ENCODE results near the gene SEMA3D. TPM values are rescaled to one million over a fixed set of nuclear protein-coding genes. Genes with fewer than 3 reads are reported as not detected.
A peak's percentile ranks its signal among the peaks of the same experiment; 100 is the strongest.

SEMA3D gene
- total RNA-seq, 1 donor from 2014 or later: 9.1 TPM

DNA sequence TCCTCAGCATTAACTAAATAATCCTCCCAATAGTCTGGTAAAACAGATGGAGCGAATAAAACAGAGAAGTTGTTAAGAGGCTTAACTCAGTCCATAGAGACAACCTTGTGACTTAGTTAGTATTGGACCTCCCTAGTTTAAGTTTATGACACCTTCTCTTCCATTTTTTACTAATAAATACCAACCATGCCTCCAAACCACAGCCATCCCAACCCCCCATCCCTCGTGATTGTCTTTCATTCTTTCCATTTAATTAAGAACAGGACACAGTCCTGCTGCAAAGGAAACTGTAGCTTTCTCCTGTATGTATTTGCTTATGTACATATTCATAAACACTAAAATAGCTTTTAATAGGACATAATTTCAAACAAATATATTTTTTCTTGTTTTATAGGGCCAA, 238.2 kb downstream of the SEMA3D start:
- Mint-ChIP-seq H3K36me3 (ENCODE audit: low read depth, unreplicated experiment) (no peaks in the 10 kb centered on the region), H3K27me3 (ENCODE audit: low read depth, unreplicated experiment) (no peaks in the 10 kb centered on the region), H3K9me3 (ENCODE audit: unreplicated experiment) (no peaks in the 10 kb centered on the region), H3K4me1 (ENCODE audit: low read depth, unreplicated experiment) (peaks cover 19% of the 10 kb centered on the region), H3K27ac (ENCODE audit: unreplicated experiment) (peak overlapping the region; percentile 80), H3K4me3 (ENCODE audit: unreplicated experiment) (no peak overlapping the region)
- Histone ChIP-seq H4K20me1 (ENCODE audit: insufficient read depth, low read length) (no peaks in the 10 kb centered on the region), H3K9ac (ENCODE audit: low read length) (no peak overlapping the region), H2AFZ (ENCODE audit: low read depth, low read length) (no peak overlapping the region), H3K9me3 (ENCODE audit: insufficient read depth, low read depth, low read length) (no peaks in the 10 kb centered on the region), H3K36me3 (ENCODE audit: insufficient read depth, low read length) (no peaks in the 10 kb centered on the region), H3K79me2 (ENCODE audit: insufficient read depth, low read length) (no peaks in the 10 kb centered on the region), H3K27me3 (ENCODE audit: insufficient read depth, low read length) (no peaks in the 10 kb centered on the region), H3K4me3 (ENCODE audit: insufficient read depth, low read depth, low read length) (no peak overlapping the region), H3K4me2 (ENCODE audit: low read length) (no peak overlapping the region), H3K4me1 (ENCODE audit: insufficient read depth, low read length) (no peaks in the 10 kb centered on the region), H3K27ac (ENCODE audit: low read depth, low read length) (no peak overlapping the region)
- no peak for TF ChIP-seq CTCF (IDR thresholded peaks at IDR 0.05; ENCODE audit: insufficient read depth, low read depth, low read length)
- TF ChIP-seq EZH2 (IDR thresholded peaks at IDR 0.05; ENCODE audit: insufficient read depth, low read length): no peak
- peak; percentile 3 for DNase-seq (ENCODE audit: low read depth)
- FAIRE-seq: peak; percentile 49

- TF ChIP-seq EZH2 (IDR thresholded peaks at IDR 0.05; ENCODE audit: insufficient read depth, low read length) (no peak), CTCF (IDR thresholded peaks at IDR 0.05; ENCODE audit: insufficient read depth, low read depth, low read length) (no peak)
- no peaks in the 10 kb centered on the region for H3K36me3 Mint-ChIP-seq (ENCODE audit: low read depth, unreplicated experiment)
- no peaks in the 10 kb centered on the region for H3K79me2 ChIP-seq (ENCODE audit: insufficient read depth, low read length)
- H3K4me1 Mint-ChIP-seq (ENCODE audit: low read depth, unreplicated experiment): peaks cover 19% of the 10 kb centered on the region
- no peak overlapping the region for H3K27ac ChIP-seq (ENCODE audit: low read depth, low read length)
- no peaks in the 10 kb centered on the region for H3K27me3 ChIP-seq (ENCODE audit: insufficient read depth, low read length)
- H3K27me3 Mint-ChIP-seq (ENCODE audit: low read depth, unreplicated experiment): no peaks in the 10 kb centered on the region
- FAIRE-seq (no peak), DNase-seq (ENCODE audit: low read depth) (no peak)
- no peaks in the 10 kb centered on the region for H3K9me3 Mint-ChIP-seq (ENCODE audit: unreplicated experiment)
- H3K4me2 ChIP-seq (ENCODE audit: low read length): no peak overlapping the region
- no peak overlapping the region for H3K27ac Mint-ChIP-seq (ENCODE audit: unreplicated experiment)
- H4K20me1 ChIP-seq (ENCODE audit: insufficient read depth, low read length): no peaks in the 10 kb centered on the region
- no peak overlapping the region for H3K9ac ChIP-seq (ENCODE audit: low read length)
- H3K4me3 ChIP-seq (ENCODE audit: insufficient read depth, low read depth, low read length): no peak overlapping the region
- H3K36me3 ChIP-seq (ENCODE audit: insufficient read depth, low read length): no peaks in the 10 kb centered on the region
- H2AFZ ChIP-seq (ENCODE audit: low read depth, low read length): no peak overlapping the region
- no peaks in the 10 kb centered on the region for H3K9me3 ChIP-seq (ENCODE audit: insufficient read depth, low read depth, low read length)
- H3K4me3 Mint-ChIP-seq (ENCODE audit: unreplicated experiment): no peak overlapping the region
- no peaks in the 10 kb centered on the region for H3K4me1 ChIP-seq (ENCODE audit: insufficient read depth, low read length)
Measured at GRCh38 chr7:84946549-84946948, 240.3 kb downstream of the SEMA3D start.
